H1 (cell line): ENCODE data around the gene RB1. TPM values are rescaled to one million over a fixed set of nuclear protein-coding genes. Genes with fewer than 3 reads are reported as not detected.

Experiments used
- CTCF ChIA-PET: fragments of 300-600 bp; sonication (Branson Sonifier 250); formaldehyde crosslinking; loops from one replicate; lab custom pipeline; 2021; ENCODE audit not compliant: partially characterized antibody; lab: Charles Lee
- POLR2A ChIA-PET: fragments of 300-600 bp; sonication (Branson Sonifier 250); formaldehyde crosslinking; loops from one replicate; lab custom pipeline; 2021; ENCODE audit warnings: inconsistent platforms; ENCODE audit not compliant: partially characterized antibody; lab: Charles Lee
- DNase-seq, 2 experiments: peaks; one replicate each; pipeline versions ENCODE4 v3.0.0 to v3.0.0-alpha.2; 2010 to 2022; ENCODE audit warnings: low spot score in 2 of 2, low read depth in 1 of 2, mixed read lengths in 1 of 2
- FAIRE-seq: peaks from 2 replicates; lab custom pipeline; 2011; peaks lifted over from hg19 to GRCh38; lab: Jason Lieb, UNC
- H2AFZ ChIP-seq: 2 replicates; pipeline ENCODE4 v1.8.1; 2012; ENCODE audit warnings: low read length, inconsistent platforms
- H2AK5ac ChIP-seq: 2 replicates; pipeline ENCODE4 v1.6.1; 2013; ENCODE audit warnings: low read depth, low read length
- H2BK120ac ChIP-seq: replicated peaks from 2 replicates; pipeline ENCODE3; 2013; ENCODE audit warnings: low read depth, low read length, inconsistent platforms
- H2BK12ac ChIP-seq: 2 replicates; pipeline ENCODE4 v1.6.1; 2013; ENCODE audit warnings: low read depth, low read length
- H2BK15ac ChIP-seq: 2 replicates; pipeline ENCODE4 v1.6.1; 2013; ENCODE audit warnings: low read length
- H2BK20ac ChIP-seq: 2 replicates; pipeline ENCODE4 v1.6.1; 2013; ENCODE audit warnings: low read length
- H2BK5ac ChIP-seq: 2 replicates; pipeline ENCODE4 v1.6.1; 2013; ENCODE audit warnings: low read depth, low read length
- H3K14ac ChIP-seq: 2 replicates; pipeline ENCODE4 v1.6.1; 2013; ENCODE audit warnings: inconsistent platforms; ENCODE audit not compliant: insufficient read length
- H3K18ac ChIP-seq: 2 replicates; pipeline ENCODE4 v1.6.1; 2013; ENCODE audit warnings: low read length; ENCODE audit errors: extremely low read depth
- H3K23ac ChIP-seq: 2 replicates; pipeline ENCODE4 v1.6.1; 2013; ENCODE audit warnings: inconsistent platforms; ENCODE audit not compliant: insufficient read length
- H3K23me2 ChIP-seq: 2 replicates; pipeline ENCODE4 v1.6.1; 2013; ENCODE audit warnings: low read depth, low read length
- H3K27ac ChIP-seq: 2 replicates; pipeline ENCODE4 v1.6.1; 2011; ENCODE audit warnings: low read depth, low read length, inconsistent platforms
- H3K27me3 ChIP-seq, 4 experiments: replicated peaks in 1 of 4; 1 replicate in 1 of 4; 2 replicates in 3 of 4; pipeline versions ENCODE4 v1.6.1 to v1.8.1; 2011 to 2013; ENCODE audit warnings: low read length in 3 of 4, mild to moderate bottlenecking in 3 of 4, inconsistent platforms in 2 of 4, mixed read lengths in 2 of 4, moderate library complexity in 1 of 4; ENCODE audit not compliant: control insufficient read depth in 3 of 4, insufficient read depth in 3 of 4; ENCODE audit errors: extremely low read depth in 1 of 4
- H3K36me3 ChIP-seq, 4 experiments: 2 replicates each; pipeline versions ENCODE4 v1.6.1 to v1.8.1; 2011 to 2013; ENCODE audit warnings: mild to moderate bottlenecking in 4 of 4, low read length in 3 of 4, moderate library complexity in 2 of 4, control low read depth in 1 of 4, inconsistent platforms in 1 of 4; ENCODE audit not compliant: insufficient read depth in 4 of 4, control insufficient read depth in 2 of 4
- H3K4ac ChIP-seq: replicated peaks from 2 replicates; pipeline ENCODE3; 2013; ENCODE audit warnings: low read length, low read depth, mixed read lengths, inconsistent platforms; ENCODE audit not compliant: insufficient read length
- H3K4me1 ChIP-seq, 4 experiments: replicated peaks in 1 of 4; 1 replicate in 1 of 4; 2 replicates in 3 of 4; pipeline versions ENCODE4 v1.6.1 to v1.8.1; 2011 to 2013; ENCODE audit warnings: low read length in 3 of 4, inconsistent platforms in 2 of 4, mixed read lengths in 1 of 4; ENCODE audit not compliant: insufficient read depth in 4 of 4, control insufficient read depth in 3 of 4
- H3K4me2 ChIP-seq, 2 experiments: 2 replicates each; pipeline versions ENCODE4 v1.6.1 to v1.8.1; 2011 to 2013; ENCODE audit warnings: low read depth in 2 of 2, low read length in 2 of 2, control low read depth in 1 of 2, inconsistent platforms in 1 of 2, mild to moderate bottlenecking in 1 of 2; ENCODE audit not compliant: insufficient read depth in 1 of 2
- H3K4me3 ChIP-seq, 4 experiments: fragments of 200-600, 300-600 bp in 1 of 4; sonication (generic), shearing (Covaris generic), sonication (Bioruptor Twin) in 1 of 4; 2 replicates each; pipeline versions ENCODE4 v1.5.1 to v1.8.1; 2011 to 2016; ENCODE audit warnings: low read length in 4 of 4, low read depth in 3 of 4, control low read depth in 2 of 4, inconsistent platforms in 2 of 4, mild to moderate bottlenecking in 2 of 4, mixed read lengths in 1 of 4, moderate library complexity in 1 of 4; ENCODE audit not compliant: insufficient read depth in 2 of 4; ENCODE audit errors: extremely low read depth in 1 of 4
- H3K56ac ChIP-seq: replicated peaks from 2 replicates; pipeline ENCODE3; 2013; ENCODE audit warnings: low read depth, mild to moderate bottlenecking, mixed read lengths, low read length, inconsistent platforms; ENCODE audit not compliant: insufficient read length
- H3K79me1 ChIP-seq: 2 replicates; pipeline ENCODE4 v1.6.1; 2013; ENCODE audit warnings: low read depth, low read length, control low read depth
- H3K79me2 ChIP-seq, 2 experiments: 2 replicates each; pipeline versions ENCODE4 v1.6.1 to v1.8.1; 2012 to 2013; ENCODE audit warnings: low read length in 2 of 2, mild to moderate bottlenecking in 2 of 2, inconsistent platforms in 1 of 2; ENCODE audit not compliant: insufficient read depth in 2 of 2, control insufficient read depth in 1 of 2
- H3K9ac ChIP-seq, 4 experiments: replicated peaks in 1 of 4; 1 replicate in 1 of 4; 2 replicates in 3 of 4; pipeline versions ENCODE4 v1.6.1 to v1.8.1; 2011 to 2013; ENCODE audit warnings: low read depth in 3 of 4, low read length in 3 of 4, control low read depth in 2 of 4, mild to moderate bottlenecking in 2 of 4, moderate library complexity in 2 of 4, inconsistent platforms in 1 of 4; ENCODE audit errors: extremely low read depth in 1 of 4
- H3K9me3 ChIP-seq, 2 experiments: 2 replicates each; pipeline versions ENCODE4 v1.6.1 to v1.8.1; 2012 to 2013; ENCODE audit warnings: mild to moderate bottlenecking in 2 of 2, moderate library complexity in 2 of 2, control low read depth in 1 of 2, inconsistent platforms in 1 of 2, low read depth in 1 of 2, low read length in 1 of 2, mixed read lengths in 1 of 2; ENCODE audit not compliant: insufficient read depth in 2 of 2
- H4K20me1 ChIP-seq, 2 experiments: replicated peaks in 1 of 2; 2 replicates each; pipeline versions ENCODE3 to v1.8.1; 2011 to 2013; ENCODE audit warnings: inconsistent platforms in 2 of 2, low read length in 2 of 2, mild to moderate bottlenecking in 1 of 2; ENCODE audit not compliant: insufficient read depth in 2 of 2, control insufficient read depth in 1 of 2
- H4K5ac ChIP-seq: 2 replicates; pipeline ENCODE4 v1.6.1; 2013; ENCODE audit warnings: low read length, low read depth, mixed read lengths, inconsistent platforms; ENCODE audit not compliant: insufficient read length
- H4K8ac ChIP-seq: 2 replicates; pipeline ENCODE4 v1.8.0; 2013; ENCODE audit warnings: mild to moderate bottlenecking, moderate library complexity, low read length, inconsistent platforms; ENCODE audit not compliant: insufficient read depth; ENCODE audit errors: extremely low read depth
- H4K91ac ChIP-seq: replicated peaks from 2 replicates; pipeline ENCODE3; 2013; ENCODE audit warnings: low read length, mixed read lengths, inconsistent platforms; ENCODE audit not compliant: insufficient read length
- ASH2L ChIP-seq: fragments of 200-600, 300-600 bp; sonication (generic); IDR thresholded peaks from one replicate; pipeline ENCODE4 v1.7.1; 2017; ENCODE audit warnings: low read length
- BCL11A ChIP-seq, 2 experiments: IDR thresholded peaks; one replicate each; pipeline ENCODE4 v1.6.1; 2011; ENCODE audit warnings: low read depth in 2 of 2, low read length in 2 of 2, mild to moderate bottlenecking in 2 of 2
- CREB1 ChIP-seq: IDR thresholded peaks from 2 replicates; pipeline ENCODE4 v1.6.1; 2012; ENCODE audit warnings: inconsistent platforms
- GABPA ChIP-seq: IDR thresholded peaks from 2 replicates; pipeline ENCODE4 v1.6.1; 2011; ENCODE audit warnings: mild to moderate bottlenecking, low read length, moderate library complexity, borderline replicate concordance; ENCODE audit not compliant: insufficient read depth
- HDAC2 ChIP-seq, 2 experiments: fragments of 300-600 bp in 1 of 2; sonication (generic) in 1 of 2; IDR thresholded peaks; 2 replicates each; pipeline ENCODE4 v1.6.1; 2011 to 2012; ENCODE audit warnings: low read depth in 2 of 2, low read length in 2 of 2, mild to moderate bottlenecking in 2 of 2, moderate library complexity in 2 of 2, borderline replicate concordance in 1 of 2, inconsistent platforms in 1 of 2
- KDM1A ChIP-seq: fragments of 200-600, 300-600 bp; sonication (generic); IDR thresholded peaks from 2 replicates; pipeline ENCODE4 v1.7.1; 2016; ENCODE audit warnings: mild to moderate bottlenecking, low read length, borderline replicate concordance
- MAX ChIP-seq: IDR thresholded peaks from 2 replicates; pipeline ENCODE4 v1.6.1; 2012; ENCODE audit warnings: inconsistent platforms
- NANOG ChIP-seq: IDR thresholded peaks from 2 replicates; pipeline ENCODE4 v1.6.1; 2011; ENCODE audit warnings: low read length, low read depth, mild to moderate bottlenecking, inconsistent platforms; ENCODE audit not compliant: insufficient read depth, poor library complexity, severe bottlenecking
- RNF2 ChIP-seq: fragments of 200-900, 300-1000 bp; sonication (generic); IDR thresholded peaks from 2 replicates; pipeline ENCODE4 v1.7.1; 2016; ENCODE audit warnings: borderline replicate concordance, low read depth, mild to moderate bottlenecking, antibody characterized with exemption, low read length; ENCODE audit not compliant: poor library complexity, severe bottlenecking; ENCODE audit errors: missing control alignments
- TBP ChIP-seq: IDR thresholded peaks from 2 replicates; pipeline ENCODE4 v1.6.1; 2011; ENCODE audit warnings: low read depth, low read length, improper control_type of control experiment
- USF2 ChIP-seq: IDR thresholded peaks from 2 replicates; pipeline ENCODE4 v1.6.1; 2011; ENCODE audit warnings: low read length, improper control_type of control experiment
- ZNF274 ChIP-seq: IDR thresholded peaks from 2 replicates; pipeline ENCODE4 v1.7.0; 2012; ENCODE audit warnings: low read length, borderline replicate concordance; ENCODE audit errors: extremely low read depth
- WGBS, 2 experiments: shearing (Covaris generic) in 1 of 2; methylation state at CpG; one replicate each; pipeline versions ENCODE4 v1.1.6 to v1.1.7; 2013 to 2015; ENCODE audit warnings: low lambda C conversion rate in 2 of 2, mixed read lengths in 2 of 2, inconsistent platforms in 1 of 2, low coverage in 1 of 2, missing lambda C conversion rate in 1 of 2; ENCODE audit not compliant: insufficient replicate concordance in 2 of 2, insufficient coverage in 1 of 2, insufficient read length in 1 of 2; ENCODE audit errors: extremely low coverage in 1 of 2, missing lambda C conversion rate in 1 of 2; 5-methylcytosine and 5-hydroxymethylcytosine counted together
- polyA plus RNA-seq, 7 experiments: library from polyadenylated mRNA; depleted of rRNA in 3 of 7; stranded (reverse) in 5 of 7; unstranded in 2 of 7; fragments of >200 nt in 5 of 7; fragments of 200-250 nt in 2 of 7; gene quantifications; 1 replicate in 5 of 7; 2 replicates in 1 of 7; 4 replicates in 1 of 7; pipeline versions ENCODE4 v1.2.1 to v1.2.3, GENCODE V29; 2011 to 2013; ENCODE audit warnings: missing spikeins in 2 of 7, mixed read lengths in 2 of 7
- total RNA-seq: library from RNA; stranded (reverse); fragmentation: NEBNext Ultra II Directional; extraction: Animal tissue kit (Norgen Biotek cat#: 25700); gene quantifications from 2 replicates; pipeline ENCODE4 v1.2.1, GENCODE V29; 2021

Gene RB1
- total and polyA plus RNA-seq, 2 of the 8 experiments (the other 6 are each of a cell fraction or from before 2014, with no cell fraction given): 4.1 to 17.5 TPM

- H2BK120ac ChIP-seq: no peak overlapping the region
- H3K56ac ChIP-seq: no peak overlapping the region
- no peak overlapping the region for H4K91ac ChIP-seq
- no peaks in the 10 kb centered on the region for H4K20me1 ChIP-seq
- H2BK12ac ChIP-seq: no peak overlapping the region
- H2BK5ac ChIP-seq: no peak overlapping the region
- no peak overlapping the region for H3K27ac ChIP-seq
- TF ChIP-seq ZNF274: no peak
- TF ChIP-seq GABPA: no peak
- no peak for TF ChIP-seq CREB1
- no peak for TF ChIP-seq MAX
- TF ChIP-seq NANOG: no peak
- TF ChIP-seq KDM1A: no peak
- TF ChIP-seq BCL11A (IDR thresholded peaks at IDR 0.05; ENCODE audit: low read depth in 2 of 2, low read length in 2 of 2): no peak
- TF ChIP-seq HDAC2 (IDR thresholded peaks at IDR 0.05; ENCODE audit: borderline replicate concordance in 1 of 2, low read depth in 2 of 2, low read length in 2 of 2): no peak
- no peak for TF ChIP-seq USF2
- TF ChIP-seq ASH2L: no peak
- TF ChIP-seq RNF2: no peak
- no peak for TF ChIP-seq TBP
- H3K79me2 ChIP-seq: no peaks in the 10 kb centered on the region
- no peaks in the 10 kb centered on the region for H3K9me3 ChIP-seq
- POLR2A ChIA-PET: no interaction called here
- FAIRE-seq (no peak), DNase-seq (no peak)
- no peaks in the 10 kb centered on the region for H3K27me3 ChIP-seq
- no peak overlapping the region for H2AK5ac ChIP-seq
- H3K4me1 ChIP-seq: no peaks in the 10 kb centered on the region
- no peak overlapping the region for H2AFZ ChIP-seq
- no peak overlapping the region for H4K8ac ChIP-seq
- H4K5ac ChIP-seq: no peak overlapping the region
- H3K23ac ChIP-seq: no peak overlapping the region
- no peak overlapping the region for H2BK20ac ChIP-seq
- H3K4me3 ChIP-seq: no peak overlapping the region
- no peak overlapping the region for H3K4ac ChIP-seq
- H3K14ac ChIP-seq: no peak overlapping the region
- no peak overlapping the region for H3K18ac ChIP-seq
- H3K4me2 ChIP-seq: no peak overlapping the region
- 69% methylated on average over 3 of the region's 3 CpGs; no CpG with 5 or more reads in 1 of the 2 experiments for WGBS, 2 experiments
- H3K36me3 ChIP-seq: no peaks in the 10 kb centered on the region
- CTCF ChIA-PET: interaction anchor here (0.6 to 2.0 kb wide), 4 partner anchors 18 to 649 kb away, joined by 3 to 8 read pairs (median 4); no protein-coding TSS in a partner anchor
- H3K9ac ChIP-seq: no peak overlapping the region
- H2BK15ac ChIP-seq: no peak overlapping the region
- H3K79me1 ChIP-seq: no peaks in the 10 kb centered on the region
- H3K23me2 ChIP-seq: no peaks in the 10 kb centered on the region
These were observed 53.2 kb downstream of the RB1 start for GRCh38 chr13:48356750-48357149.
